ENCODE results near the gene SRRM2.
A peak's percentile ranks its signal among the peaks of the same experiment; 100 is the strongest.

Gene SRRM2

DNA sequence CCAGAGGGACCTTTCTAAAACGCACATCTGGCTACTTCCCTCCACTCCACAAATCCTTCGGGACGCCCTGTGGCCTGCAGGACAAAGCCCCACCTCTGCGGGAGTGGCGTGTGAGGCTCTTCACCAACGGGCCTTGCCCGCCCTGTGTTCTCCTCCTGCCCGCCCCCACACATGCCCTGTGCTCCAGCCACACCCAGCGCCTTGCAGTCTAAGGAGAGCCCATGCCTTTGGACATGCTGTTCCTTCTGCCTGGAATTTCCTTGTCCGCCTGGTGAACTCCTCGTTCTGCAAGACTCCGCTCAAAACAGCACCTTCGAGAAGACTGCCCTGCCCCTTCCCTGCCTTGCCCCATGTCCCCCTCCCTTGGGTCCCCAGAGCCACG is 17.2 kb downstream of the SRRM2 start:
- Histone ChIP-seq H3K4me1 (ENCODE audit: low read length) (no peaks in the 10 kb centered on the region), H3K27me3 (ENCODE audit: low read depth, low read length) (no peaks in the 10 kb centered on the region), H3K79me2 (ENCODE audit: low read length) (peaks cover 76% of the 10 kb centered on the region), H3K4me3 (ENCODE audit: low read length) (no peak overlapping the region), H4K20me1 (ENCODE audit: insufficient read depth, low read length) (peaks cover 63% of the 10 kb centered on the region), H3K9ac (ENCODE audit: low read length) (no peak overlapping the region), H3K9me3 (ENCODE audit: insufficient read depth, low read length) (no peaks in the 10 kb centered on the region), H3K4me2 (ENCODE audit: low read length) (no peak overlapping the region), H3K36me3 (replicated peaks; ENCODE audit: low read depth, low read length) (peaks cover 74% of the 10 kb centered on the region), H3K27ac (ENCODE audit: low read length) (no peak overlapping the region), H2AFZ (ENCODE audit: low read depth, low read length) (no peak overlapping the region)
- TF ChIP-seq, protein P1, sequence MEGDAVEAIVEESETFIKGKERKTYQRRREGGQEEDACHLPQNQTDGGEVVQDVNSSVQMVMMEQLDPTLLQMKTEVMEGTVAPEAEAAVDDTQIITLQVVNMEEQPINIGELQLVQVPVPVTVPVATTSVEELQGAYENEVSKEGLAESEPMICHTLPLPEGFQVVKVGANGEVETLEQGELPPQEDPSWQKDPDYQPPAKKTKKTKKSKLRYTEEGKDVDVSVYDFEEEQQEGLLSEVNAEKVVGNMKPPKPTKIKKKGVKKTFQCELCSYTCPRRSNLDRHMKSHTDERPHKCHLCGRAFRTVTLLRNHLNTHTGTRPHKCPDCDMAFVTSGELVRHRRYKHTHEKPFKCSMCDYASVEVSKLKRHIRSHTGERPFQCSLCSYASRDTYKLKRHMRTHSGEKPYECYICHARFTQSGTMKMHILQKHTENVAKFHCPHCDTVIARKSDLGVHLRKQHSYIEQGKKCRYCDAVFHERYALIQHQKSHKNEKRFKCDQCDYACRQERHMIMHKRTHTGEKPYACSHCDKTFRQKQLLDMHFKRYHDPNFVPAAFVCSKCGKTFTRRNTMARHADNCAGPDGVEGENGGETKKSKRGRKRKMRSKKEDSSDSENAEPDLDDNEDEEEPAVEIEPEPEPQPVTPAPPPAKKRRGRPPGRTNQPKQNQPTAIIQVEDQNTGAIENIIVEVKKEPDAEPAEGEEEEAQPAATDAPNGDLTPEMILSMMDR (IDR thresholded peaks at IDR 0.05; ENCODE audit: low read depth, low read length), result no peak
- TF ChIP-seq EZH2phosphoT487 (IDR thresholded peaks at IDR 0.05; ENCODE audit: low read depth), result no peak

DNA sequence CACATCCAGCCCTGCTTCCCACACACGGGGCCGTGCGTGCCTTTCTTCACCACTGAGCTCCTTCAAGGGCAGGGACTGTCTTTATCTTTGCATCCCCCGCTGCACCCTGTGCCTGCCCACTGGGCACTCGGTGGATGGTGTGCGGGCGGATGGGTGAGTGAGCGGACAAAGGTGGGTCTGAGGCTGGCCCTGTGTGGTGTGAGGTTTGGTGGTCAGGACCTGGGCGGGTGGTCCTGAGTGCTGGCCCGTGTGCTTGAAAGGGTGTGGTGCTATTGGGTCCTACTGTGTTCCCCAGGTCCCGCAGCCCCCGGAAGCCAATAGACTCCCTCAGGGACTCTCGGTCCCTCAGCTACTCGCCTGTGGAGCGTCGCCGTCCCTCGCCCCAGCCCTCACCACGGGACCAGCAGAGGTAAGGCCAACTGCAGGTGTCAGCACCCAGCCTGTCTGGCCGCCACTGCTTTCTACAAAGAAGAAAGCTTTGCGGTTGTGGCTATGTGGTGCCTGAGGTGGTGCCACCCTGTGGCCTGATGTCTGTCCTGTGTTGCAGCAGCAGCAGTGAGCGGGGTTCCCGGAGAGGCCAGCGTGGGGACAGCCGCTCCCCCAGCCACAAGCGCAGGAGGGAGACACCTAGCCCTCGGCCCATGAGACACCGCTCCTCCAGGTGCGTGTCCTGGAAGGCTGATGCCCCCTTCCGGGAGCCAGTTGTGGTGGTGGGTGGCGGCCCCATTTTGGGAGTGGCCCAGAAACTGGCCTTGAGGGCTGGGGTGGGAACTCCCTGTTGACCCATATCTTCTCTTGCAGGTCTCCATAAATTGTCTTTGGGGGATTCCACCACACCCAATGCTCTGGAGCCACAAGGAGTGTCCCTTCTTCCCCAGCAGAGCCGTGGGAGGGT is 17.9 kb downstream of the SRRM2 start:
- Histone ChIP-seq H3K9ac (ENCODE audit: low read length) (no peak overlapping the region), H4K20me1 (ENCODE audit: insufficient read depth, low read length) (peaks cover 57% of the 10 kb centered on the region), H3K36me3 (replicated peaks; ENCODE audit: low read depth, low read length) (peaks cover 68% of the 10 kb centered on the region), H3K4me1 (ENCODE audit: low read length) (peaks cover under 1% of the 10 kb centered on the region; the same call in 1 of the 2 replicates), H3K27ac (ENCODE audit: low read length) (no peak overlapping the region), H2AFZ (ENCODE audit: low read depth, low read length) (no peak overlapping the region), H3K79me2 (ENCODE audit: low read length) (peaks cover 74% of the 10 kb centered on the region), H3K4me2 (ENCODE audit: low read length) (no peak overlapping the region), H3K4me3 (ENCODE audit: low read length) (no peak overlapping the region), H3K27me3 (ENCODE audit: low read depth, low read length) (no peaks in the 10 kb centered on the region), H3K9me3 (ENCODE audit: insufficient read depth, low read length) (no peaks in the 10 kb centered on the region)
- TF ChIP-seq, protein P1 (IDR thresholded peaks at IDR 0.05; ENCODE audit: low read depth, low read length), result peak; percentile 20; the same call in 1 of the 2 replicates
- TF ChIP-seq EZH2phosphoT487 (IDR thresholded peaks at IDR 0.05; ENCODE audit: low read depth), result no peak

GRCh38 chr16:2771496-2772402 is 19.3 kb downstream of the SRRM2 start:
- Histone ChIP-seq H4K20me1 (ENCODE audit: insufficient read depth, low read length) (peaks cover 48% of the 10 kb centered on the region), H3K79me2 (ENCODE audit: low read length) (peaks cover 74% of the 10 kb centered on the region), H3K27me3 (ENCODE audit: low read depth, low read length) (no peaks in the 10 kb centered on the region), H3K9ac (ENCODE audit: low read length) (no peak overlapping the region), H3K27ac (ENCODE audit: low read length) (no peak overlapping the region), H3K9me3 (ENCODE audit: insufficient read depth, low read length) (no peaks in the 10 kb centered on the region), H3K36me3 (replicated peaks; ENCODE audit: low read depth, low read length) (peaks cover 59% of the 10 kb centered on the region), H2AFZ (ENCODE audit: low read depth, low read length) (no peak overlapping the region), H3K4me3 (ENCODE audit: low read length) (no peak overlapping the region), H3K4me1 (ENCODE audit: low read length) (peaks cover 10% of the 10 kb centered on the region; the same call in 1 of the 2 replicates), H3K4me2 (ENCODE audit: low read length) (no peak overlapping the region)
- TF ChIP-seq, protein P1 (IDR thresholded peaks at IDR 0.05; ENCODE audit: low read depth, low read length), result no peak
- no peak for TF ChIP-seq EZH2phosphoT487 (IDR thresholded peaks at IDR 0.05; ENCODE audit: low read depth)
